ENCODE data around the gene RPL10. TPM values are rescaled to one million over a fixed set of nuclear protein-coding genes. Genes with fewer than 3 reads are reported as not detected.

The RPL10 gene
- total and polyA plus RNA-seq, 2 donors (not counting 3 experiments of a cell fraction or from before 2014, with no cell fraction given): 2,493 to 7,586 TPM

- intact Hi-C loops (cut with micrococcal nuclease): no loop called here
- dilution Hi-C loops (cut with MboI; ENCODE audit: extremely low pct_ligation_motif_present, low sequenced_read_pairs): no loop called here
- Histone ChIP-seq H3K4me2 (ENCODE audit: insufficient read depth, low read length) (no peak overlapping the region), H3K9ac (replicated peaks; ENCODE audit: extremely low read depth, insufficient read depth, low read length) (no peak overlapping the region), H3K9me1 (replicated peaks; ENCODE audit: control insufficient read depth, extremely low read depth, insufficient read depth, low read length) (no peaks in the 10 kb centered on the region), H3K36me3 (ENCODE audit: control insufficient read depth in 2 of 2, extremely low read depth in 1 of 2, insufficient read depth in 2 of 2, low read length in 2 of 2) (no peaks in the 10 kb centered on the region), H2AFZ (ENCODE audit: low read depth, low read length) (no peak overlapping the region), H3K79me2 (ENCODE audit: control insufficient read depth, insufficient read depth, low read length) (peaks cover 21% of the 10 kb centered on the region), H3K4me1 (ENCODE audit: control insufficient read depth, extremely low read depth, insufficient read depth, low read length) (peaks cover 23% of the 10 kb centered on the region), H3K27ac (ENCODE audit: insufficient read depth, low read depth, low read length) (no peak overlapping the region), H3K9me3 (replicated peaks; ENCODE audit: control insufficient read depth, insufficient read depth, low read length) (no peaks in the 10 kb centered on the region), H4K20me1 (replicated peaks; ENCODE audit: control insufficient read depth, extremely low read depth, insufficient read depth, low read length) (no peaks in the 10 kb centered on the region), H3K27me3 (ENCODE audit: control insufficient read depth in 2 of 2, insufficient read depth in 2 of 2, low read length in 2 of 2) (no peaks in the 10 kb centered on the region), H3K4me3 (replicated peaks in 1 of 3; ENCODE audit: insufficient read depth in 1 of 3, low read depth in 1 of 3, low read length in 3 of 3) (no peak overlapping the region)
- TF ChIP-seq MYC (IDR thresholded peaks at IDR 0.05; ENCODE audit: low read depth, low read length) (no peak), FOS (IDR thresholded peaks at IDR 0.05; ENCODE audit: borderline replicate concordance, insufficient read depth, low read length) (no peak), EZH2 (IDR thresholded peaks at IDR 0.05; ENCODE audit: borderline replicate concordance, low read depth, low read length, severe bottlenecking) (no peak), POLR2A (IDR thresholded peaks at IDR 0.05; ENCODE audit: low read depth, low read length) (no peak), GATA2 (IDR thresholded peaks at IDR 0.05; ENCODE audit: insufficient read depth, insufficient read length, low read depth, low read length) (no peak), MAX (IDR thresholded peaks at IDR 0.05; ENCODE audit: insufficient read depth, insufficient read length) (no peak)
- ChIA-PET POLR2A (no interaction called here), CTCF (no interaction called here)
- BruUV-seq (replicated peaks): no TSS peak
- DNase-seq (ENCODE audit: low read depth, low spot score): no peak
- FAIRE-seq: no peak
Observed at GRCh38 chrX:154376774-154377173, 21.4 kb upstream of the RPL10 start.

GRCh38 chrX:154378059-154378798 is 19.9 kb upstream of the RPL10 start:
- H3K27me3 ChIP-seq (ENCODE audit: control insufficient read depth in 2 of 2, insufficient read depth in 2 of 2, low read length in 2 of 2): no peaks in the 10 kb centered on the region
- TF ChIP-seq POLR2A (IDR thresholded peaks at IDR 0.05; ENCODE audit: low read depth, low read length): peak; percentile 37
- TF ChIP-seq CTCF (IDR thresholded peaks at IDR 0.05; ENCODE audit: extremely low read depth in 1 of 2, insufficient read depth in 1 of 2, low read depth in 1 of 2, low read length in 2 of 2): no peak
- TF ChIP-seq MAX (IDR thresholded peaks at IDR 0.05; ENCODE audit: insufficient read depth, insufficient read length): peak; percentile 44
- TF ChIP-seq MYC (IDR thresholded peaks at IDR 0.05; ENCODE audit: low read depth, low read length): peak; percentile 5
- TF ChIP-seq POLR2AphosphoS5 (IDR thresholded peaks at IDR 0.05; ENCODE audit: insufficient read depth, low read depth, low read length): peak; percentile 75
- TF ChIP-seq GATA2 (IDR thresholded peaks at IDR 0.05; ENCODE audit: insufficient read depth, insufficient read length, low read depth, low read length): no peak
- FAIRE-seq (no peak), DNase-seq (ENCODE audit: low read depth, low spot score) (peak; percentile 70)
- H4K20me1 ChIP-seq (replicated peaks; ENCODE audit: control insufficient read depth, extremely low read depth, insufficient read depth, low read length): no peaks in the 10 kb centered on the region
- H3K4me2 ChIP-seq (ENCODE audit: insufficient read depth, low read length): peak overlapping the region; percentile 33
- no peaks in the 10 kb centered on the region for H3K36me3 ChIP-seq (ENCODE audit: control insufficient read depth in 2 of 2, extremely low read depth in 1 of 2, insufficient read depth in 2 of 2, low read length in 2 of 2)
- no peaks in the 10 kb centered on the region for H3K9me3 ChIP-seq (replicated peaks; ENCODE audit: control insufficient read depth, insufficient read depth, low read length)
- H3K27ac ChIP-seq (ENCODE audit: insufficient read depth, low read depth, low read length): peak overlapping the region; percentile 58
- CTCF ChIA-PET: no interaction called here
- peaks cover 17% of the 10 kb centered on the region for H3K79me2 ChIP-seq (ENCODE audit: control insufficient read depth, insufficient read depth, low read length)
- dilution Hi-C loops (cut with MboI; ENCODE audit: extremely low pct_ligation_motif_present, low sequenced_read_pairs): no loop called here
- H3K9me1 ChIP-seq (replicated peaks; ENCODE audit: control insufficient read depth, extremely low read depth, insufficient read depth, low read length): no peaks in the 10 kb centered on the region
- H2AFZ ChIP-seq (ENCODE audit: low read depth, low read length): peak overlapping the region; percentile 38
- BruUV-seq (replicated peaks): no TSS peak
- intact Hi-C loops (cut with micrococcal nuclease): loop anchor here (1.0 kb wide), 2 partner anchors 9 to 407 kb away; partner anchors contain the start of gene HCFC1
- POLR2A ChIA-PET: interaction anchor here (0.6 to 1.0 kb wide), 5 partner anchors 7 to 163 kb away, joined by 3 to 8 read pairs (median 4); no protein-coding TSS in a partner anchor
- H3K9ac ChIP-seq (replicated peaks; ENCODE audit: extremely low read depth, insufficient read depth, low read length): peak overlapping the region; percentile 52
- H3K4me1 ChIP-seq (ENCODE audit: control insufficient read depth, extremely low read depth, insufficient read depth, low read length): peaks cover 14% of the 10 kb centered on the region
- H3K4me3 ChIP-seq (replicated peaks in 1 of 3; ENCODE audit: insufficient read depth in 1 of 3, low read depth in 1 of 3, low read length in 3 of 3): peak overlapping the region in 2 of 3 experiments; percentile 27 to 46

Measured in endothelial cell of umbilical vein (primary cell).